Inferior parietal cortex (tissue), 1 donor: Measurements from ENCODE around the gene SART1.

Experiments used
- DNase-seq: peaks from one replicate; pipeline ENCODE4 v3.0.0-alpha.2; 2016; ENCODE audit errors: extremely low spot score

The SART1 gene

DNA sequence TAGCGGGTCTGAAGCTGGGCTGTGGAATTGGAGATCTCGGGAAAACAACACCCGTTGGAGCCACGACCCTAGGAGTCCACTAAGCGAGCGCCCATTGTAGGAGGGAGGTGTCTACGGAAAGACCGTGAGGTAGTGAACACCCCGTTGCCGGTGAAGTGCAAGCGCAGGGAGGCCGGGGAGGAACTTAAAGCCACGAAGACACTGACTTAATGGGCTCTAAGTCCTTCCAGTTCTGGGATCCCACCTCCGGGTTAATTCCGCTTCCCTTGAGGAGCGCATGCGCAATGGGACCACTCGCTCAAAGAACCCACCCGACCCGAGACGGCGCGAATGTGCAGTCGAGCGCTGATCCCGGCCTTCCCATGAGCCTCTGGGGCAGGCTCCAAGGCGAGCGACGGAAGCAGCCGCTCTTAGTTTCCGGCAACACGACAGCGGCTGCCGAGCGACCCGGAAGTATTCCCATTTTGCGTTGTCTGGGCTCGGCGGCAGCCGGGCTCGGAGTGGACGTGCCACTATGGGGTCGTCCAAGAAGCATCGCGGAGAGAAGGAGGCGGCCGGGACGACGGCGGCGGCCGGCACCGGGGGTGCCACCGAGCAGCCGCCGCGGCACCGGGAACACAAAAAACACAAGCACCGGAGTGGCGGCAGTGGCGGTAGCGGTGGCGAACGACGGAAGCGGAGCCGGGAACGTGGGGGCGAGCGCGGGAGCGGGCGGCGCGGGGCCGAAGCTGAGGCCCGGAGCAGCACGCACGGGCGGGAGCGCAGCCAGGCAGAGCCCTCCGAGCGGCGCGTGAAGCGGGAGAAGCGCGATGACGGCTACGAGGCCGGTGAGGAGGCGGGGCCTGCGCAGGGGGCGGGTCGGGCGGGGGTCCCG lies at the start of gene SART1:
Gene SART1 (plus strand): TSS at position 468 of the 874 bp plus-strand sequence. CDS start 47 bp downstream, at position 515.
- peak; percentile 99 for DNase-seq

DNA sequence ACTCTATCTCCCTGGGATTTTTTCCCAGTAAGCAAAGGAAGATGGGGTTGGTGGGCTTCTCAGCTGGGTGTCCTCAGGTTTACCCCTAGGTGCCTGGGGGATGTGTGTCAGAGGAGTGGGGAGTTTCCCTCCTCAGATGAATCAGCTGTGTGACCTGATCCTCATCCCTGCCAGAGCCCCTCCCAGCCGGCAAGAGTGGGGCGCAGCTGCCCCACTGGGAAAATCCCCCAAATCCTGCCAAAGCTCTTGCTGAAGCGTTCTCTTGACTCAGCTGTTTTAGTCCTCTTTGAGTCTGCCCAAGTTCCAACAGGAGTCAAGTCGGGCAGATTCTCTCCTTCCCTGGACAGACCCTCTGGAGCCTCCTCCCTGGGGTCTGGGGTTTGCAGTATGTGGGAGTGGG lies 48.7 kb upstream of the SART1 start:
- no peak for DNase-seq

DNA sequence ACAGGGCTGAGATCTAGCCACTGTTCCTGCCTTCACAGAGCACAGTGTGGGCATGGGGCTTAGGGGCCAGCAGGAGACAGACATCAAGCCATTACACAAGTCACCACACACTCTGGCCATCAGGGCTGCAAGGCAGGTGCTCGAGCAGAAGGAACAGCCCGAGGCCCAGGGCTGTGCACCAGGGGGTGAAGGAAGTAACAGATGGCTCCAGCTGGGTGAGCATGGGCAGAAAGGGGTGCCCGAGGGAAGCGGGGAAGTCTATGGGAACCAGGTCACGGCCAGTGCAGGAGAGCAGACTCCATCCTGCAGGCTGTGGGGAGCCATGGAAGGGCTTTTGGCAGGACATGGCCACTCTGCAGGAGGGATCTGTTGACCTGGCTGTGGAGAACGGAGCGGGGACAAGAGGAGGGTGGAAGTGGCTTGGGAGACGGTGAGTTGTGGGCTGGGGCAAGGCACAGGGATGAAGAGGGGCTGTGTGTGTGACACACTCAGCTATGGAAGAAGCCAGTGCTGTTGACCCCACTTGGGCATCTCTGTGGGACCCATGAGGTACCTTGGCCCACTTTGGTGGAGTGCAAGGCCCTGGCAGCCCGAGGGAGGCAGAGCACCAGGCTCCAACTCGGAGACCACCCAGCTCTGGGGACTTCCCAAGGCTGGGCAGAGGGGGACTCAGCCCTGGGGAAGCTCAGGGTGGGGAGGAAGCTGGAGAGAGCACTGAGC lies 46.3 kb upstream of the SART1 start:
- DNase-seq, result no peak

DNA sequence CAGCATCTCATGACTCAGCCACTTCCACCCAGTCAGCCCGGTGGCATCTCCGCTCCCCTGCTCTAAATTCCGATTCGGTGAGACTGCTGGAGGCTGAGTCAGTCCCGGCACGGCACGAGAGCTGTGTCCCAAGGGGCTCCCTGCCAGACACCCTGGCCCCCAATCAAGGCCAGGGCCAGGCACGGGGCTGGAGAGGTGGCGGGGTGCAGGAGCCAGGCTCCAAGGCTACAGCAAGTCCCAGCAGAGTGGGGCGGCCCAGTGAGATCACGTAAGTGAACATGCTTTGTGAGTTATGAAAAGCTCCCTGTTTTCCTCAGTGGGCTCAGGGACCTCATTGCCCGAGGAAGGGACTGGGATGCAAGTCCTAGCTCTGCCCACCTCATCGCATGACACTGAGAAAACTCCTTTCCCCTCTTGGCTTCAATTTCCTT lies 45.7 kb upstream of the SART1 start:
- no peak for DNase-seq

- no peak for DNase-seq
These were observed 45.1 kb upstream of the SART1 start for GRCh38 chr11:65916391-65916790.

- no peak for DNase-seq
These were observed 44.5 kb upstream of the SART1 start for GRCh38 chr11:65917077-65917433.

DNA sequence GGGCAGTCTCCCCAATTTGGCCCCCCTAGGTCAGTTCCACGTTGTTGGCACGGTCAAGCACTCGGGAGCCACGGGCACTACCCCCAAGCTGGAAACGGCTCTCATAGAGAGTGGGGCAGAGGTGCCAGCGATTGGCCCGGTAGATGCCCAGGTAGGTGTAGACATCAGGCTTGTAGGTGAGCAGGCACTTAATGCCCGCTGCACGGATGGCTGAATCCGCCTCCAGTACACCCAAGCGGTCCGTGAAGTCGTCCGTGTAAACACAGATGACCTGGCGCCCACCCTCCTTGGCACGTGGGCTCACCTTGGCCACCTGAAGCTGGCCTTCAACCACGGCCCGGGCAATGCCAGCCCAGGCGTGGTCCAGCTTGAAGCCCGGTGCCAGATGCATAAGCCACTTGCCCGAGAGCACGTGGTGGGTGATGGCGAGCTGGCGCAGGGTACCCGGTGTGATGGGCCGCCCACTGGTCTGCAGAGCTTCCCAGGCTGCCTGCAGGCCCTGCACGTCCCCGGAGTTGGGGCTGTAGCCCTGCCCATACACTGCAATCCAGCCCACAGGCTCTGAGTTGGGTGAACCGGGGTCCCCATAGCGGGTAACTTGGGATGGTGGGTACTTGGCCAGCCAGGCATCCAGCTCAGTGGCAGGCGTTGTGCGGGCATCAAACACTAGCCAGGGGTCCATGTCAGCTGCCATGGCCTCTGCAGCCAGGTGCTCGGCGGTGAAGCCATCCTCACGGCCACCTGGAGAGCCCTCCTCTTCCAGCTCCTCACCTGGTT lies 43.9 kb upstream of the SART1 start:
- no peak for DNase-seq

- DNase-seq, result peak; percentile 29
These were observed 43.1 kb upstream of the SART1 start, which contains the start of gene C11orf68 for GRCh38 chr11:65918211-65919140. C11orf68 (minus strand) TSS chr11:65919062; CDS start chr11:65919031, 31 bp downstream.

GRCh38 chr11:65919141-65919572 lies 42.4 kb upstream of the SART1 start, which contains the start of gene DRAP1:
DRAP1 (plus strand) TSS chr11:65919426; CDS start chr11:65919502, 76 bp downstream.
- DNase-seq, result peak; percentile 94

- DNase-seq, result no peak
These were observed 41.8 kb upstream of the SART1 start for GRCh38 chr11:65919573-65920371.

GRCh38 chr11:65920372-65920802 lies 41.1 kb upstream of the SART1 start:
- no peak for DNase-seq

GRCh38 chr11:65921033-65921555 lies 40.4 kb upstream of the SART1 start:
- no peak for DNase-seq

GRCh38 chr11:65921876-65922275 lies 39.7 kb upstream of the SART1 start:
- no peak for DNase-seq

DNA sequence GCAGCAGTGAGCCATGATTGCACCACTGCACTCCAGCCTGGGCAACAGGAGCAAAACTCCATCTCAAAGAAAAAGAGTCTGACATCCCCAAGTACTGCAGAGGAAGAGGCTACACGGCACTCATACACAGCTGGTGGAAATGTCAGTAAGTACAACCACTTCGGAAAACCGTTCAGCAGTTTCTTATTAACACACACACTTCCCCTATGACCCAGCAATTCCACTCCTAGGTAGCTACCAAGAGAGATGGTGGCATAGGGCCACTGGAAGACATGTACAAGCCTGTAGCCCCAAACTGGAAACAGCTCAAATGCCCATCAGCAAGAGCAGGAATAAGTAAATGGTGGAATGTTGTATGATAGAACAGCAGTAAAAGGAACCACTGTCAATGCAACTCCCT lies 39.0 kb upstream of the SART1 start:
- DNase-seq, result no peak

- no peak for DNase-seq
These were observed 36.1 kb upstream of the SART1 start for GRCh38 chr11:65925397-65925796.

DNA sequence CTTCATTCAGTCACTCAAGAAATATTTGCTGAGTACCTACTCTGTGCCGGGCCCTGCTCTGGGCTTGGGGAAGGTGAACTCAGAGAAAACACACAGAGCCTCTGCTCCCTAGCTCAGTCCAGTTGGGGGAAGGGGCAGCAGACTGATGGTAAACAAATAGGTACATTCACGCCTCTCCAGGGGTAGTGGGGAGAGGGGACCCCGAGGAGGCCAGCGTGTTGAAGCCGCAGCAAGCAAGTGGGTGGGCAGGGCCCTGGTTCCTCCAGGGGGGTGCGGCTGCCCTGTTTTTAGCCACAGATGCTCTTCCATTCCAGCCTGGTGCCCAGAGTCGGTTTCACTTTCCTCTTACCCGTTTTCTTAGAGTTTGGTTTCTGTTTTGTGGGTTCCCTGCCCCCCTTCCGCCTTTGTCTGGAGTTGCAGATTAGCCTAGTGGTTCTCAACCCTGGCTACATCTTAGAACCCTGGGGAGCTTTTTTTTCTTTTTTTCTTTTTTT lies 33.6 kb upstream of the SART1 start:
- DNase-seq, result no peak

GRCh38 chr11:65928667-65929066 lies 32.9 kb upstream of the SART1 start:
- no peak for DNase-seq

- no peak for DNase-seq
These were observed 29.6 kb upstream of the SART1 start for GRCh38 chr11:65931773-65932557.

GRCh38 chr11:65932558-65932919 lies 29.0 kb upstream of the SART1 start:
- no peak for DNase-seq
